Activated CD4-positive, alpha-beta T cell treated with anti-CD3 and anti-CD28 coated beads for 1 hour (primary cell): ENCODE results near the gene TTC9B.

Experiments
- DNase-seq: peaks from one replicate; pipeline ENCODE4 v3.0.0-alpha.2; 2020

Gene TTC9B

GRCh38 chr19:40247735-40248262 lies 29.6 kb upstream of the TTC9B start:
- DNase-seq = no peak

GRCh38 chr19:40247178-40247577 lies 29.0 kb upstream of the TTC9B start:
- DNase-seq = no peak

GRCh38 chr19:40246292-40247073 lies 28.3 kb upstream of the TTC9B start:
- DNase-seq = no peak

- no peak for DNase-seq
Observed at GRCh38 chr19:40245506-40246128, 27.4 kb upstream of the TTC9B start.

- no peak for DNase-seq
Observed at GRCh38 chr19:40244579-40245317, 26.6 kb upstream of the TTC9B start.

- DNase-seq = no peak
Observed at GRCh38 chr19:40243181-40243580, 25.0 kb upstream of the TTC9B start.

- no peak for DNase-seq
Observed at GRCh38 chr19:40242480-40242879, 24.3 kb upstream of the TTC9B start.

GRCh38 chr19:40241809-40242384 lies 23.7 kb upstream of the TTC9B start:
- DNase-seq = no peak

GRCh38 chr19:40241125-40241808 lies 23.1 kb upstream of the TTC9B start:
- DNase-seq = no peak

GRCh38 chr19:40240332-40240731 lies 22.1 kb upstream of the TTC9B start:
- no peak for DNase-seq

GRCh38 chr19:40239415-40240226 lies 21.4 kb upstream of the TTC9B start:
- no peak for DNase-seq

- no peak for DNase-seq
Observed at GRCh38 chr19:40238775-40239174, 20.6 kb upstream of the TTC9B start.

GRCh38 chr19:40237791-40238190 lies 19.6 kb upstream of the TTC9B start:
- no peak for DNase-seq

GRCh38 chr19:40236366-40236765 lies 18.2 kb upstream of the TTC9B start:
- no peak for DNase-seq

GRCh38 chr19:40236026-40236355 lies 17.8 kb upstream of the TTC9B start:
- DNase-seq = no peak

GRCh38 chr19:40235238-40236025 lies 17.2 kb upstream of the TTC9B start:
- DNase-seq = no peak

GRCh38 chr19:40234429-40235237 lies 16.4 kb upstream of the TTC9B start:
- DNase-seq = no peak

GRCh38 chr19:40233811-40234389 lies 15.7 kb upstream of the TTC9B start:
- no peak for DNase-seq

GRCh38 chr19:40232949-40233810 lies 15.0 kb upstream of the TTC9B start:
- no peak for DNase-seq
